GM13977 (cell line): ENCODE measurements around the gene NOL6.
A peak's percentile ranks its signal among the peaks of the same experiment; 100 is the strongest.

Source experiments
- DNase-seq: peaks from one replicate; pipeline ENCODE4 v3.0.0; 2012; ENCODE audit warnings: low spot score
- in situ Hi-C: fragments of 300-500 bp; cut with MboI; formaldehyde crosslinking; loops from one replicate; pipeline ENCODE4 v1.12.0; 2022; ENCODE audit warnings: low sequenced_read_pairs, low pct_unique_long_range_greater_than_20kb, mixed read lengths, inconsistent platforms; ENCODE audit not compliant: unreplicated experiment
- TF ChIP-seq, protein P1 (sequence below): IDR thresholded peaks from 2 replicates; pipeline ENCODE4 v1.5.1; 2012; ENCODE audit warnings: mild to moderate bottlenecking, control low read depth; ENCODE audit not compliant: insufficient read depth; ENCODE audit errors: extremely low read depth, missing control alignments

NOL6 gene

GRCh38 chr9:33468215-33468730, 5.5 kb downstream of the NOL6 start:
- TF ChIP-seq, protein P1, sequence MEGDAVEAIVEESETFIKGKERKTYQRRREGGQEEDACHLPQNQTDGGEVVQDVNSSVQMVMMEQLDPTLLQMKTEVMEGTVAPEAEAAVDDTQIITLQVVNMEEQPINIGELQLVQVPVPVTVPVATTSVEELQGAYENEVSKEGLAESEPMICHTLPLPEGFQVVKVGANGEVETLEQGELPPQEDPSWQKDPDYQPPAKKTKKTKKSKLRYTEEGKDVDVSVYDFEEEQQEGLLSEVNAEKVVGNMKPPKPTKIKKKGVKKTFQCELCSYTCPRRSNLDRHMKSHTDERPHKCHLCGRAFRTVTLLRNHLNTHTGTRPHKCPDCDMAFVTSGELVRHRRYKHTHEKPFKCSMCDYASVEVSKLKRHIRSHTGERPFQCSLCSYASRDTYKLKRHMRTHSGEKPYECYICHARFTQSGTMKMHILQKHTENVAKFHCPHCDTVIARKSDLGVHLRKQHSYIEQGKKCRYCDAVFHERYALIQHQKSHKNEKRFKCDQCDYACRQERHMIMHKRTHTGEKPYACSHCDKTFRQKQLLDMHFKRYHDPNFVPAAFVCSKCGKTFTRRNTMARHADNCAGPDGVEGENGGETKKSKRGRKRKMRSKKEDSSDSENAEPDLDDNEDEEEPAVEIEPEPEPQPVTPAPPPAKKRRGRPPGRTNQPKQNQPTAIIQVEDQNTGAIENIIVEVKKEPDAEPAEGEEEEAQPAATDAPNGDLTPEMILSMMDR: no peak
- no peak for DNase-seq
- in situ Hi-C loops: no loop called here

GRCh38 chr9:33467526-33467925, 6.2 kb downstream of the NOL6 start:
- DNase-seq: peak; percentile 13
- TF ChIP-seq, protein P1: no peak
- in situ Hi-C loops: no loop called here

GRCh38 chr9:33466565-33467495, 6.9 kb downstream of the NOL6 start:
- in situ Hi-C loops: no loop called here
- TF ChIP-seq, protein P1: peak; percentile 96
- DNase-seq: peak; percentile 81

- TF ChIP-seq, protein P1: no peak
- no peak for DNase-seq
- in situ Hi-C loops: no loop called here
Observed at GRCh38 chr9:33465596-33466564, 7.8 kb downstream of the NOL6 start.

GRCh38 chr9:33465096-33465495, 8.6 kb downstream of the NOL6 start:
- in situ Hi-C loops: no loop called here

More at GRCh38 chr9:33465096-33465495, 8.6 kb downstream of the NOL6 start:
- DNase-seq: no peak
- TF ChIP-seq, protein P1: no peak
